ENCODE data around the gene LRRFIP2. TPM values are rescaled to one million over a fixed set of nuclear protein-coding genes. Genes with fewer than 3 reads are reported as not detected.

The LRRFIP2 gene
- total and polyA plus RNA-seq, 2 donors (not counting 1 experiment from before 2014, with no cell fraction given) = 83.7 to 149 TPM

- H3K4me1 ChIP-seq (ENCODE audit: control insufficient read depth, extremely low read depth, insufficient read depth, low read length) = peaks cover 6% of the 10 kb centered on the region
- H4K20me1 ChIP-seq (ENCODE audit: control insufficient read depth, extremely low read depth, insufficient read depth, low read length) = no peaks in the 10 kb centered on the region
- H3K4me3 ChIP-seq (replicated peaks in 1 of 4; ENCODE audit: control extremely low read depth in 1 of 4, insufficient read depth in 1 of 4, low read depth in 3 of 4, low read length in 4 of 4) = no peak overlapping the region
- no peak for TF ChIP-seq EZH2 (IDR thresholded peaks at IDR 0.05; ENCODE audit: low read length, missing control alignments)
- no peak for TF ChIP-seq CTCF (conservative IDR thresholded peaks at IDR 0.05 in 1 of 2, IDR thresholded peaks at IDR 0.05 in 1 of 2; ENCODE audit: low read depth in 1 of 2, low read length in 2 of 2)
- no peaks in the 10 kb centered on the region for H3K36me3 ChIP-seq (ENCODE audit: control insufficient read depth, insufficient read depth, low read length)
- H2AFZ ChIP-seq (ENCODE audit: low read length) = no peak overlapping the region
- H3K27ac ChIP-seq (ENCODE audit: insufficient read depth, low read length) = no peak overlapping the region
- H3K9ac ChIP-seq (ENCODE audit: insufficient read depth, low read length) = no peak overlapping the region
- peaks cover 50% of the 10 kb centered on the region for H3K79me2 ChIP-seq (ENCODE audit: control insufficient read depth, insufficient read depth, low read length)
- no peak for DNase-seq (ENCODE audit: low read depth in 2 of 2)
- no peaks in the 10 kb centered on the region for H3K9me3 ChIP-seq (ENCODE audit: control insufficient read depth, insufficient read depth, low read depth, low read length)
- H3K27me3 ChIP-seq (ENCODE audit: control insufficient read depth, insufficient read depth, low read length) = no peaks in the 10 kb centered on the region
- H3K4me2 ChIP-seq (ENCODE audit: extremely low read depth, insufficient read depth, low read length) = no peak overlapping the region
Observed at GRCh38 chr3:37126856-37127255, 47.5 kb downstream of the LRRFIP2 start.

DNA sequence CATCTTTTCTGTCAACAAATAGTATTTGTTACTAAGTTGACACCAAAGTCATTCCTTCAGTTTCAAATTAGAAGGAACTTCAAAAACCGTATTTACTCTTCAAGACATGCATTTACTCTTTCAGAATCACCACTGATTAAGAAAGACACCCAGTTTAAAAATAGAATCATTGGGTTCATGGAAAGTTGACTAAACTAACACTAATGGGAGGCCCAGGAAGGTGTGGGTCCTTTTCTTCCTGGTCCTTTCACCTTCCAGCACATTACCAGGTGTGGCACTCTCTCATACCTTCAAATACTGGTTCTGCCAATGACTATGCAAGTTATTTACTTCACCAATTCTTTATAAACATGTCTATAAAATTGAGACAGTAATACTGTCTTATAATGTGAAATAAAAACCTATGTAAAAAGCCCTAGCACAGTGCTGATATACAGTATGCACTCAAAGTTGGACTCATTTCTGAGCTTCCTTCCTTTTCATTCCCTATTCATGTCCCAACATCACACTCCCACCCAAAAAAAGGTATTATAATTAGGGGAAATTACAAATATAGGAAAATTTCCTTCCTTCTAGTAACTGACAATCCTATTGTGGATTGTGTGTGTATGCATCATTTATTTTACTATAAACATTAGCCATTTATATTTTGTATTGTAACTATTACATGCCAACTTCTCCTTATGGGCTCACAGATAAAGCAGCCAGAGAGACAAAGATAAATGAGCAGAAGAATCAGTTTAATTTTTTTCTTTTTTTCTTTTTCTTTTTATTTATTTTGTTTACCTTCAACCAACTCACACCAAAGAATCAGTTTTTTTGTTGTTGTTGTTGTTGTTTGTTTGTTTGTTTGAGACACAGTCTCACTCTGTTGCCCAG lies 48.9 kb downstream of the LRRFIP2 start:
- Histone ChIP-seq H3K36me3 (ENCODE audit: control insufficient read depth, insufficient read depth, low read length) (no peaks in the 10 kb centered on the region), H3K9ac (ENCODE audit: insufficient read depth, low read length) (no peak overlapping the region), H2AFZ (ENCODE audit: low read length) (no peak overlapping the region), H3K9me3 (ENCODE audit: control insufficient read depth, insufficient read depth, low read depth, low read length) (no peaks in the 10 kb centered on the region), H3K4me3 (replicated peaks in 1 of 4; ENCODE audit: control extremely low read depth in 1 of 4, insufficient read depth in 1 of 4, low read depth in 3 of 4, low read length in 4 of 4) (no peak overlapping the region), H3K4me1 (ENCODE audit: control insufficient read depth, extremely low read depth, insufficient read depth, low read length) (peaks cover 4% of the 10 kb centered on the region), H3K27me3 (ENCODE audit: control insufficient read depth, insufficient read depth, low read length) (no peaks in the 10 kb centered on the region), H4K20me1 (ENCODE audit: control insufficient read depth, extremely low read depth, insufficient read depth, low read length) (no peaks in the 10 kb centered on the region), H3K4me2 (ENCODE audit: extremely low read depth, insufficient read depth, low read length) (no peak overlapping the region), H3K79me2 (ENCODE audit: control insufficient read depth, insufficient read depth, low read length) (peaks cover 43% of the 10 kb centered on the region), H3K27ac (ENCODE audit: insufficient read depth, low read length) (no peak overlapping the region)
- no peak for DNase-seq (ENCODE audit: low read depth in 2 of 2)
- TF ChIP-seq EZH2 (IDR thresholded peaks at IDR 0.05; ENCODE audit: low read length, missing control alignments) = no peak
- no peak for TF ChIP-seq CTCF (conservative IDR thresholded peaks at IDR 0.05 in 1 of 2, IDR thresholded peaks at IDR 0.05 in 1 of 2; ENCODE audit: low read depth in 1 of 2, low read length in 2 of 2)

GRCh38 chr3:37124435-37124834 lies 49.9 kb downstream of the LRRFIP2 start:
- no peak overlapping the region for H3K4me2 ChIP-seq (ENCODE audit: extremely low read depth, insufficient read depth, low read length)
- H3K79me2 ChIP-seq (ENCODE audit: control insufficient read depth, insufficient read depth, low read length) = peaks cover 33% of the 10 kb centered on the region
- no peaks in the 10 kb centered on the region for H3K27me3 ChIP-seq (ENCODE audit: control insufficient read depth, insufficient read depth, low read length)
- H3K9me3 ChIP-seq (ENCODE audit: control insufficient read depth, insufficient read depth, low read depth, low read length) = no peaks in the 10 kb centered on the region
- TF ChIP-seq CTCF (conservative IDR thresholded peaks at IDR 0.05 in 1 of 2, IDR thresholded peaks at IDR 0.05 in 1 of 2; ENCODE audit: low read depth in 1 of 2, low read length in 2 of 2) (no peak), EZH2 (IDR thresholded peaks at IDR 0.05; ENCODE audit: low read length, missing control alignments) (no peak)
- no peak overlapping the region for H2AFZ ChIP-seq (ENCODE audit: low read length)
- H4K20me1 ChIP-seq (ENCODE audit: control insufficient read depth, extremely low read depth, insufficient read depth, low read length) = no peaks in the 10 kb centered on the region
- DNase-seq (ENCODE audit: low read depth in 2 of 2) = no peak
- H3K9ac ChIP-seq (ENCODE audit: insufficient read depth, low read length) = no peak overlapping the region
- H3K4me1 ChIP-seq (ENCODE audit: control insufficient read depth, extremely low read depth, insufficient read depth, low read length) = peaks cover 2% of the 10 kb centered on the region
- H3K4me3 ChIP-seq (replicated peaks in 1 of 4; ENCODE audit: control extremely low read depth in 1 of 4, insufficient read depth in 1 of 4, low read depth in 3 of 4, low read length in 4 of 4) = no peak overlapping the region
- H3K36me3 ChIP-seq (ENCODE audit: control insufficient read depth, insufficient read depth, low read length) = no peaks in the 10 kb centered on the region
- no peak overlapping the region for H3K27ac ChIP-seq (ENCODE audit: insufficient read depth, low read length)

Measured in fibroblast of lung (primary cell).